Occipital lobe (tissue), 2 donors: ENCODE results near the gene SPARC. TPM values are rescaled to one million over a fixed set of nuclear protein-coding genes. Genes with fewer than 3 reads are reported as not detected.

Experiments used
- DNase-seq: peaks from one replicate; lab custom pipeline; 2025; lab: John Stamatoyannopoulos, UW
- total RNA-seq: library from RNA; depleted of rRNA; stranded (reverse); fragments of >200 nt; gene quantifications from one replicate; pipeline ENCODE4 v1.2.3, GENCODE V29; 2014

The SPARC gene
- total RNA-seq, 1 donor from 2014 or later = 90.8 TPM

DNA sequence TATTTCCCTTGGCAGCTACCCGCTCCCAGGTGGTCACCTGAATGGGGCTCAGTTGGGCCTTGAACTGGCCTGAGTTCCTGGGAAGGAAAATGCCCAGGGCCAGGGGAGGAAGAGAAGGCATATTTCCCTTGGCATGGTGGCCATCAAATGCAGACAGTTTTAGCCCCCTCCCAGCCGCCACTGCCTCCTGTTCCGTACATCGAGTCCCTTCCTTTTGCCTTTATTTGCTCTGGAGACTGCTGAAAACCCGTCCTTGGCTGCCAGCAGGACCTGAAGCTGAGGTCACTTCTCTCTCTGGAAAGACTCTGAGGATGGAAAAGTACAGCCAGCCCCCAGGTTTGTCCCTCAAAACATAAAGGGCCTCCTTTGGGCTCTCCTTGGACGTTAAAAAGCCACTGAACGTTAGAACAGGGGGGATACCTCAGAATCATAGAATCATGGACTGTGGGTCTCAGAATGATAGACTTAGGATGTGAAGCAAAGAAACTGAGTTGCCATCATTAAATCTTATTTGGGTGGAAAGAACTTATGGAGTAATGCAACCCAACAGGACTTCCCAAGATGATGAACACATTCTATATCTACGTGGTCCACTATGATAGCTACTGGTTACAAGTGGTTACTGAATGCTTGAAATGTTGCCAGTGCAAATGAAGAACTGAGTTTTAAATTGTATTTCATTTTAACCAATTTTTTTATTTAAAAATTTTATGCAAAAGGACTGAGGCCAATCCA is 7.1 kb downstream of the SPARC start:
- DNase-seq = no peak

DNA sequence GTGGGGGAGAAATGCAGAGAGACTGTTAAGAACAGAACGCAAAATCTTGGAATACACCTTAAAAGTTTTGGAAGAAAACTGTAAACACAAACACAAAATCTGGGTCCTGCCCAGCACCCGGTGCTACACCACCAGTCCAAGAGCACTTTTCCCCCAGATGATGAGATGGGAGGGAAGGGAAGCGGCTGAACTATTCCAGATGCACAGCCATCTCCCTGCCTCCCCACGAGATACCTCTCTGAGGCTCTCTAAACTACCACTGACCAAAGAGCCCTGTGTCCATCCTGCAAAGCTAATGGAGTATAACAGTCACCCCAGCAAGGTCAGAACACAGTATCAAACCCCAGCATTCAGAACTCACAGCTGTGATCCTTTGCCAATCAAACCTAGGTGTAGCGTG is 8.0 kb downstream of the SPARC start:
- DNase-seq = no peak

DNA sequence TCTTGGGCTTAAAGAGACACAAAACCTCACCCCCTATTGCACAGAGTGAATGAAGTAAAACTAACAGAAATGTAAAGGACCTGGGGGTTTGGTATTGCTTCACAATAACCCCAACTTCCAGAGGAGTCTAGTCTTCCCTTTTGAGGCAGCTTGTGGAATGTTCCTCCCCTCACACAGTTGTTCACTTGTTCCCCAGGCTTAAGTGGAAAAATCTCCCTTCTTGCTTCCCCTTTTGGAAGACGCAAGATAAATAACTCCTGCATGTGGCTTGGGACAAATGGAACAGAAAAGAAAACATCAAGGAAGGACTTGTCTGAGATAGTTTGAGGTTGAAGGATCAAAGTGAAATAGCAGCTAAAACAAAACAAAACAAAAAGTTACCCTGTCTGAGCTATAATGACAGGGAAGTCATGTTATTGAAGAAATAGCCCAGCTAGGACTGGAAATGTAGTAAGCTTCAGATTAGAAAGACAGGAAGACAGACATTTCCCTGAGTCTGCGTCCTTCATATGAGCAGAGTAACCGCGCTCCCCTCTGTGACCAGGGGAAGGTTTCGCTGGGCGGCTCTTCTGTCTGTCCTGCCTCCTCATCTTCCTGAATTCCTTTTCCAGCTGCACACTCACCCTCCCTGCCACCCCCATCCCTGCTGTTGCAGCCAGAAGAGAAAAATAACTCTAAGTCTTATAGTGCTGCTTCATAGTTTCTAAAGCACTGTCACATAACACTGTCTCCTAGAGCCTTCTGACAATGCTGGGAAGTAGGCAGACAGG is 8.8 kb downstream of the SPARC start:
- DNase-seq = no peak

DNA sequence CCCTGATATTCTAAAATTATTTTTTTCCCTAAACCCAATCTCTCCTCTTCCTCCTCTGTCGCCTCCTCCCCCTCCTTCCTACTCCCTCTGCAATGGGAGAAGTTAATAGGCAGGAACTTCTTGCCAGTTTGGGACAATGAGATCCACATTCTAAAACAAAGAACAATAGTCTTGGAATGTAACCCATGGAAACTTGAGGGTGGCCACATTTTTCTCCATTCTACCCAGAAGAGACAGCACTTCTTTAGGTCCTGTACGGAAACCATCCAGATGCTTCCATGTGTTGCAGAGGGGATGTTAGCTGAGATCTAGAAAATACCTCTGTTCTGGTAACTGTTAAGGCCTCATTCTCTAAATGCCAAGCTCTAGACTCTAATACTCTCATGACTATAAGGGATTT is 10.0 kb downstream of the SPARC start:
- DNase-seq = no peak

DNA sequence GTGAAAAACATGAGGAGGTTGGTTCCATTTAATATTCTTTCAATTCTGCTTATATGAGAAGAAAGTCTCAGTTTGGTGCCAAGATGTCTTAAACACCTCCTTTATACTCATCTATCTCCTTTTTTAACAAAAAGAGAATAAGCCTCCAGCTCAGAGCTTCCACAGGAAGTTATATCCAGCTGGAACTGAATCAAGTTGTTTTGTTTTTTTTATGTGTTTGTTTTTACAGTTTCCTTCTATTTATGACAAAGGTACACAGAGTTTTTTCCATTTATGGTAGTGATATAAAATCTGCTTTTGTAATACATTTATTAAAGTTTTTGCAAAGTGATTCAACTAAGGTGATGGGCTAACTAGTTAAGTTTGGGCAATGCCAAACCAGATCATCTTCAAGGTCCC is 10.4 kb downstream of the SPARC start:
- DNase-seq = no peak

DNA sequence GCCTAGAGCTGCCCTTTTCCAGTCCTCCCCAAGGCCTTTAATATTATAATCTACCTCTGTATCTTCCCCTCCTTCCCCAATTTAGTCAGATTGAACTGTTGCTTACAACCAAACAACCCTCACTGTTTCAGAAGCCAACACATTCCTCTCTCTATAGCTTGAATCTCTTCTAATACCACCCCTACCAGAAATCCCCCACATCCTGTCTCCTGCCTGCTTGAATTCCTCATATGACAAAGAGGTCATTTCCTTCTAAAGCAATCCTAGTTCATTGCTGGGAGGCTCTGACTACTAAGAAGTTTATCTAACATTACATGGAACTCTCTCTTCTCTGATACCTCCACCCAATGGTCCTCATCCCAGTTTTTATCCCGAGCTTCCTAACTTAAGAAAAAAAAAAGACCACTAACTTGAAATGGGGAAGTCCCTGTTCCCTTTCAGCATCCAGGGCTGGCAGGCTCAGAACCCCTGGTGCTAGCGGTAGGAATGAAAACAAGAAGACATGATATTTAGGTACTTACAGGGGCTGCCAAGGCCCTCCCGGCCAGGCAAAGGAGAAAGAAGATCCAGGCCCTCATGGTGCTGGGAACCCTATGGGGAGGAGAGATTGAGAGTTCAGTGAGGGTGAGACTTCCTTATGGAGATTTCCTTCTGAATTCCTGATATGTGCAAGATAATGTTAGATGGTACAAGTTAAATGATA is 11.0 kb downstream of the SPARC start:
- DNase-seq = no peak

DNA sequence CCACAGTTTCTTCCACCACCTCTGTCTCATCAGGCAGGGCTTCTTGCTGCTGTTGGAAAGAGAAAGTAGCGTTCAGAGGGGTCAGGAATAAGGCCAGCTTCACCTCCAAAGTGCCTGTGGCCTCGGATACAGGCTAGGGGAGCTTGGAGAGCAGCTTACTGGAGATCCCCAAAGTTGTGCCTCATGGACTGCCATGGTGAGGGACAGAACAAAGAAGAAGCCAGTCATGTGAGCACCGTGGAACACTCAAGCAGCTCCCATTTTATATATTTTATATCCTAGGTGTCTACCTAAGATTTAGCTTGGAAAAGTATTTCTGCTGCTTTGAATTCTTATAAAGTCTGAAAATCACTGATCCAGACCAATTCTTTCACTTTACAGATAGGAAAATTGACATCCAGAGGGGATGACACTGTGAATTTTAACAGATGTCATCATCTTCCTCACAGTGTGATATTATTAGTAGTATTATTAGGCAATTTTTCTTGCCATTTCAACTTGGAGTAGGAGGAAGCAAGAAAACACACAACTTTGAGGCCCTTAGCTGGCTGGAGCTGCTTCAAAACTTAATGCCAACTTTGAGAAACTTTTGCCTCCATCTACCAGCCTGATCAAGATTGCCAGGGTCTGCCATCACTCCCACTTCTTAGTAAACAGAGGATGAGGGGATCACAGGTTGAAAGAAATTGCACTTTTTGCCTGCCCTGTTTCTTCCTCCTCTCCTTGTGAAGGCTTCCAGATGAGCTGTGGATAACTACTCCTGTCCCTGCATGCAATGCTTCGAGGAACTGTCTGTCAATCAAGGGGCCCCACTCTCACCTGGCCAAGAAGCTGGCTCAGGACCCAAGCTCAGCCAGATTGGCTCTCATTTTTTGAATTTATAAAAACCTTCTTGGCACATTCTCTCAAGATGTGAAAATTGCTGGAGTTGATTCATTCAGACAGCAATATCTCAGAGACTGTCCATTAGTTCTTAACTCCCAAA is 11.8 kb downstream of the SPARC start:
- DNase-seq = no peak

DNA sequence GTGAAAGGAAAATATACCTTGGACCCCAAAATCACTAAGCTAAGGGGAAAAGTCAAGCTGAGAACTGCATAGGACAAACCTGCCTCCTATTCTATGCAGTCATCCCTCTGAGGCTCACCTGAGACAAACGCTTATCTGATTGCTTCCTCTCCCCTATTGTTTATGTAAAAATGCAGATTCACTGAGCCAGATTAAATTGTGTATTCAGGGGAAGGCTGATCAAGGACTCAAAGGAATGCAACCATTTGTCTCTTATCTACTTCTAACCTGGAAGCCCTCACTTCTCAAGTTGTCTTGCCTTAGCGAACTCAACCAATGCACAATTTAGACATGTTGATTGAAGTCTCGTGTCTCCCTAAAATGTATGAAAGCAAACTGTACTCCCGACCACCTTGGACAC is 13.3 kb downstream of the SPARC start:
- no peak for DNase-seq

DNA sequence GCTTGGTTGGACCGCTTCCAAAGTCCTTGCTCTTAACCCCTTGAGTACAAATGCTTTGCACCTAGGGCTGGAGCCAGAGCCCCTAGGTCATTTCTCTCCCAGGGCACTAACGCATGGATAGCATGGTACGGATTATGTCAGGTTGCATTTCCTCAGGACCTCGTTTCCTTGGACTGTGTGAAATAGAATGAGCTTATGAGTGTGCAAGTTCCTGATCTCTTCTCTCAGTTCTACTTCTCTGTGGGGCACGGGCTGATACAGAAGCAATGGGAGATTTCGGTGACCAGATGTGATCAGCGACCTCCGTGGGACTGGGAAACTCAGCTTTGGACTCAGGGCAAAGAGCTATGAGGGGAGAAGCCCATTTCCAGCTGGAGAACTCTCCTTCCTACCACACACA is 14.2 kb downstream of the SPARC start:
- no peak for DNase-seq

DNA sequence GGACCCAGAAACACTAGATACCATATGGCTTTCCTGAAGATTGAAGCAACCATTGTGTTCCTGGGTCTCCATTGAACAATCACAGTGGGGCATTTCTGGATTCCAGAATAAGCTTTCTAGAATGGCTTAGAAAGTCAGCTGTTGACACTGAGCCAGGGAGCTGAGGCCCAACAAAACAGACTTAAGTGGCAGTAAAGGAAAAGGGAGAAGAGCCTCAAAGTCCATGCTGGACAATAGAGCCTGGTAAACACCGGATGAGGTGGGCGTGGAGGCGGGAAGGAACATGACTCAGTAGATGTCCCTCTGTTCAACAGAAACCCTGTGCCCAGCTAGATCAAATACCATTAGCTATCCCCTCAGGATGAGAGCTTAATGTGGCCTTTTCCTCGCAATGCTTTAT is 14.8 kb downstream of the SPARC start:
- no peak for DNase-seq

DNA sequence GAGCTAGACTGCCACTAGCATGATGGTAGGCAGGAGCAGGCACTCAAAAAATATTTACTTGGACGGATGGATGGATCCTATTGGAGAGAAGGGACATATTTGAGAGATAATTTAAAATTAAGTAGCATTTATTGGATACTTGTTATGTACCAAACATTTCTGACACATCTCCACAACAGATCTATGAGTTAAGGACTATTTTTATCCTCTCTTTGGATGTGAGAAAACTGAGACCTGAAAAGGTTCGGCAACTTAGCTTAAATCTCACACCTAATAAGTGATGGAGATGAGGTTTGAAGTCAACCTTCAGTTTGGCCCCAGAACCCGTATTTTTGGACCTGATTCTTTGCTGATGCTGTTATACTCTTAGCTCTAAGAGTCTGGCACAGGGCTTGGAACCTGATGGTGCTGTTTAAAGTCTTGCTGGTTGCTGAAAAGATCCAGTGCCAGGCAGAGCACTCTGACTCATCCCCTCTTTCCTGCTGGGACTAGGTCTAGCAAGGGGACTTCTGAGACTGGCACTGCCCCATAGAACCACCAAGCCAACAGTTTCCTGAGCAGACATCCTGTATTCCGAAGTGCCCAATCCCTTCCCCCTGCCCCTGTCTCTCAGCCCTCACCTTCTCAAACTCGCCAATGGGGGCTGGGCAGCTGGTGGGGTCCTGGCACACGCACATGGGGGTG is 15.6 kb downstream of the SPARC start:
- DNase-seq = peak; percentile 15

DNA sequence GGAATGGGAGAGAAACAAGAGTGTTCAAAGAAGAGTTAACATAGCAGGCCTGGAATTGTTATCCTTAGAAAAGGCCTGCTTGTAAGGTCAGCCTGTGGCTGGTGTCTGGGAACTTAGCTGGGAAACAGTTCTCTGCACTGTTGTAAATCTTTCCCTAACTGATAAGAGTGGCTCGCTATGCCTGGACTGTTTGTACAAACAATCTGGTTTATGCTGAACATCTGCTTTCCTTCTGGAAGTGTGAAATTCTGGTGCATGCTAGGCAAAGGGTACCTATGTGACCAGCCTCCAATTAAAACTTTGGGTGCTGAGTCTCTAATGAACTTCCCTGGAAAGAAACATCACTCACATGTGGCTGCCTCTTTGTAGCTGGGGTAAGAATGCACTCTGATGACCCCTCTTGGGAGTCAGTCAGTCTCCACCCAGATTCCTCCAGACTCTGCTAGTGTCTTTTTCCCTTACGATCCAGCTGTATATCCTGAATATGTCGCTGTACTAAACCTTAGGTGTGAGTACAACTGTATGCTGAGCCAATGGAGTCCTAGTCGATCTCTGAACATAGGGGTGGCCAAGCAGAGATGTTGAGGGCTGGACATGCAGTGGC is 16.5 kb downstream of the SPARC start:
- DNase-seq = no peak

DNA sequence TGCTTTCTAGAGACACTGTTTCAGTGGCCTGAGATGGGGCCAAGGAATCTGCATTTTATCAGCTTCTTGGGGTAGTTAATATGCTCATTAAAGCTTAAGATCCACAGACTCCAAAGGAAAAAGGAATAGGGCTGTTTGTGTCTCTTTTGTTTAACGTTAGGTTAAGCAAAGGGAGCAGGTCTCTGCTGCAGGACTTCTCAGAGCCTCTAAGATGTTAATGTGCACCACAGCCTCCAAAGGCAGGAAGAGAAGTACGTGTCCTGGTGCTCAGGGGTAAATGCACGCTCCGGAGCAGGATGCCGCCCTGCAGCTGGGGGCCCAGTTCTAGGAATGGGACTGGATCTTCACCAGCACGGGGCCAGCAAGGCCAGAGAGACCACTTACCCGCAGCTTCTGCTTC is 19.6 kb downstream of the SPARC start:
- no peak for DNase-seq

DNA sequence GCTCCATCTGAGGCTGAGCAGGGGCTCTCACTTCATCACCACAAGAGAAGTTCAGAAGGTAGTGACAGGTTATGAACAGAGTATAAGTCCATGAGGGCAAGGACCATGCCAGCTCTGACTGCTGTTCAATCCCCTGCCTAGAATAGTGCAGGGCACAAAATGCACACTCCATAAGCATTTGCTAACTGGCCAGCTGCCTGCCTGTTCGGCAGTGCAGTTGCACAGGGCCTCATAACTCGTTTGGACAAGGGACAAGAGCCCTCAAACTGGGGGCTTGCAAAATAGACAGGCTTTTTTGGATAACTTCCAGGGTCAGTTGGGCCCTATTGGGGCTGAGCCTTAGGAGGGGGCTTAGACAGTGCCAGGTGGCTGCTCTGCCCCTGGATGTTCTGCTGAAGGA is 21.1 kb downstream of the SPARC start:
- DNase-seq = no peak

DNA sequence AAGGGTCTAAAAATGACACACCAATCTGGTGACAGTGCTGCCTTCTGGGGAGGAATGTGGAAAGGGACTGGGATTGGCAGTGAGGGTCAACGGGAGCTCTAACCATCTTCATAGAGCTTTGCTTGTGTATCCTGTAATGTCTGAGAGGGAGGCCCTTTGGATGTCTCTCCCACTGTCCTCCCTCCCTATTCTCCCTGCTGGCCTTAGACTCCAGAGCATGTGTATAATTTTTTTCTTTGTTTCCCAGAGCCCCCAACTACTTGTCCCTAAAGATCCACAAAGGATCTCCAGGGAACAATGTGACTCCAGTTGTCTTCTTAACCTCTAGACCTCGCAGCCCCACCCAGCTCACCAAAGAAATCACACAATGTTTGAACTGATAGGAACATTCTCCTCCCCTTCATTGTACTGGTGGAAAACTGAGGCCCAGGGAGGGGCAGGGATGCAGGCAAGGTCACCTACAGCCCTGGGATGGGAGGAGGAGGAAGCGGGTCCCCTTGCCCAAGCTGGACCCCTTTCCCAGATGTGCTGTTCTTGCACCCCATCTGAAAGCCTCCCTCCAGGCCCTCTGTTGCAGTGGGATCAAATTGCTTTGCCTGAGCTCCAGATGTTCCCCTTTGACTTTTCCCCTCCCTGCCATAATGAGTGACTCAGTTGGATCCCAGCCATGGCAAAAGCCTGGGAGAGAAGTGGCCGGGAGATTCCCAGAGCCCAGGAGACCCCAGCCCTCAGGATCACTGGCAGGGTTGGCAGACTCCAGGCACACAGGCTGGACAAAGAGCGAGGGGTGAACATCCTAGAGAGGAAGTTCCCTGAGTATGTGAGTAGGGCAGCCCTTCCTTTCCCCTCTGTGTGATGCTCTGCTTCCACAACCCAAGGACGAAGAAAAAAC is 21.8 kb downstream of the SPARC start:
- DNase-seq = no peak

DNA sequence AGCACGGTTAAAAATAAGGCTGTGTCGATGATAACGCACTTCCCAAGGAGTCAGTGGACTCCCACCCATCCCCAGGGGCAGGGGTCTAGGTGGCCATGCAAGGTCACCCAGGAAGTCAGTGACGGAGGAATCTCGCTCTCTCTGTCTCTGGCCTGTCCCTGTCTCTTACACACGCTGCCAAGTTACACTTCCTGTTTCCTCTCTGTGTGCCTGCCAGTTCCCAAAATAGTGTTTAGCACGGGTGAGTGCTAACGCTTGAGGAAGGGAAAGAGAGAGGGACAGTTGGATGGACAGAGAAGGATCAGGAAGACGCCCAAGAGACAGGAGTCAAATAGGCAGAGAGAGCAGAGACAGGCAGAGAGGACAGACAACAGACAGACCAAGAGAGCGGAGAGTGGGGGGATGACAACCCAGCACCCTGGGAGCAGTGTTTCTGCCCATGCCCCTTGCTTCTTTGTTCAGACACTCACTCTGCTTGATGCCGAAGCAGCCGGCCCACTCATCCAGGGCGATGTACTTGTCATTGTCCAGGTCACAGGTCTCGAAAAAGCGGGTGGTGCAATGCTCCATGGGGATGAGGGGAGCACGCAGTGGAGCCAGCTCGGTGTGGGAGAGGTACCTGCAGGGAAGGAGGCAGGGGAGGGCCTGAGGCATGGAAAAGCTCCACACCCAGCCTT is 23.0 kb downstream of the SPARC start:
- DNase-seq = no peak

DNA sequence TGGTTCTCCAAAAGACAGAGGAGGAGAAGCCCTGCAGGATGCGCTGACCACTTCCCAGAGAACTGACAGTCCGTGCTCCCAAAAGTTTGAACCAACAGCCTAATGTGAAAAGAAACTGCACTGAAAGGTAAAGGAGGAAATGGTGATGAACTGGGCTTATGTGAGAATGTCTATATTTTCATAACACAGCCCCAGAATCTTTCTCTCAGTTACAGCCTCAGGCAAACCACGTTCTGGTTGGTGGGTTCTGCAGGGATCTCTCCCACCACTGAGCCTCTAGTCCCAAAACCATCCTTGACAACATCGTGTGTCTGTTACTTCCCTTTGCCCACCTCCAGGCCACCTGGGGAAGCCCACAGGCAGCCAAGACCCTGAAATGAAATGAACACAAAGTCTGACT is 23.9 kb downstream of the SPARC start:
- no peak for DNase-seq

DNA sequence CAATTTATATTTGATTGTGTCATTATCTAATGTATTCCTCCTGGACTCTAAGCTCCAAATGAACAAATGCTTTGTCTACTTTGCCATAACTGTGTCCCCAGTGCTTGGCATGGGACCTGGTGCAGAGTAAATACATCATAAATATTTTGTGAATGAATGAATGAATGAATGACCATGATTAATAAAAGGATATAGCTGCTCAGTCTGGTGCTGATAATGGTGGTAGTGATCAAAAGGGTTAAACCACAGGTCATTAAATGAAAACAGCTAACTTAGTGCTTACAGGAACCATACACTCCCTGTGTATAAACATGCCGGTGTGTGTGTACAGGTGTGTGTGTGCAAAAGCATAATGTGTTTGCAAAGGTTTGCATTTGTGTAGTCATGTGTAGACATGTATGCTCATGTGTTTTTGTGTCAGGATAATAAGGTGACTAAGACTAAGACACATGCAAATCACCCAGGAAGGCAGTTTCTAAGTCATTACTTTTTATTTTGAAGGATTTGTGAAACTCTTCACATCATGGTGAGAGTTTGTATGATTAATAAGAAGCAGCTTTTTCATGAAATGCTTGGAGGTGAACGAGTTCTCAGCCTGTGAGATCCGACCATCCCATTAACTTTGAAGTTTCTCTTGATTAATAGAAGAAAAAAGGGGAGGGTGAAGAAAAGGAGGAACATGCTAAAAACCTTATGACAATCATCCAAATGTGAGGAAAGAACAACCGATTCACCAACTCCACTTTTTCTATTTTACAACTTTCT is 24.6 kb downstream of the SPARC start:
- DNase-seq = no peak
